A673 (cell line): ENCODE results near the gene CRISPLD2. TPM values are rescaled to one million over a fixed set of nuclear protein-coding genes. Genes with fewer than 3 reads are reported as not detected.

ENCODE experiments used
- BruUV-seq: library from RNA; stranded (reverse); fragments of 400-500 nt; replicated peaks from 2 replicates; lab custom pipeline; 2021; lab: Mats Ljungman, UMichigan
- CTCF ChIA-PET: fragments of 300-600 bp; sonication (Branson Sonifier 250); formaldehyde crosslinking; loops from one replicate; lab custom pipeline; 2022; ENCODE audit warnings: antibody characterized with exemption; lab: Charles Lee
- POLR2A ChIA-PET: fragments of 300-600 bp; sonication (Branson Sonifier 250); formaldehyde crosslinking; loops from one replicate; lab custom pipeline; 2022; ENCODE audit warnings: antibody characterized with exemption; ENCODE audit not compliant: low non-redundant PET; lab: Charles Lee
- DNase-seq: peaks from one replicate; pipeline ENCODE4 v3.0.0-alpha.2; 2015; ENCODE audit warnings: low spot score
- H3K27ac ChIP-seq: fragments of 200-600 bp; sonication (generic); 2 replicates; pipeline ENCODE4 v1.5.1; 2016; ENCODE audit warnings: mixed run types, low read depth, mild to moderate bottlenecking, mixed read lengths, antibody characterized with exemption, low read length; ENCODE audit not compliant: poor library complexity, severe bottlenecking
- H3K27me3 ChIP-seq: fragments of 200-600 bp; sonication (generic); replicated peaks from 2 replicates; pipeline ENCODE4 v1.6.1; 2017; ENCODE audit warnings: mixed run types, low read depth, mild to moderate bottlenecking, mixed read lengths, antibody characterized with exemption, low read length; ENCODE audit not compliant: insufficient read depth, poor library complexity
- H3K36me3 ChIP-seq: fragments of 200-600 bp; sonication (generic); 2 replicates; pipeline ENCODE4 v1.6.1; 2016; ENCODE audit warnings: mixed run types, mild to moderate bottlenecking, mixed read lengths, antibody characterized with exemption, low read length; ENCODE audit not compliant: insufficient read depth, poor library complexity, severe bottlenecking
- H3K4me1 ChIP-seq: fragments of 200-600 bp; sonication (generic); 2 replicates; pipeline ENCODE4 v1.6.1; 2017; ENCODE audit warnings: mixed run types, mild to moderate bottlenecking, mixed read lengths, antibody characterized with exemption, low read length; ENCODE audit not compliant: insufficient read depth, poor library complexity, severe bottlenecking
- H3K4me3 ChIP-seq: fragments of 200-600 bp; sonication (generic); 2 replicates; pipeline ENCODE4 v1.5.1; 2016; ENCODE audit warnings: low read depth, mixed run types, mild to moderate bottlenecking, mixed read lengths, low read length; ENCODE audit not compliant: poor library complexity, severe bottlenecking
- H3K9me3 ChIP-seq: fragments of 200-600 bp; sonication (generic); 2 replicates; pipeline ENCODE4 v1.6.1; 2016; ENCODE audit warnings: mixed run types, low read depth, mild to moderate bottlenecking, mixed read lengths, antibody characterized with exemption, low read length; ENCODE audit not compliant: poor library complexity, severe bottlenecking
- CTCF ChIP-seq: fragments of 300-800, 200-600 bp; sonication (generic); conservative IDR thresholded peaks from 2 replicates; pipeline ENCODE4 v1.5.1; 2017; ENCODE audit warnings: low read depth, mild to moderate bottlenecking, antibody characterized with exemption, low read length, moderate library complexity, mixed read lengths
- EZH2 ChIP-seq: fragments of 200-600 bp; sonication (generic); IDR thresholded peaks from 2 replicates; pipeline ENCODE4 v1.6.1; 2017; ENCODE audit warnings: borderline replicate concordance, low read depth, mild to moderate bottlenecking, mixed read lengths, antibody characterized with exemption, low read length; ENCODE audit not compliant: poor library complexity, severe bottlenecking
- intact Hi-C: fragments of 100-400 bp; cut with micrococcal nuclease; formaldehyde crosslinking; loops from one replicate; pipeline ENCODE4 v1.10.0; 2022; ENCODE audit not compliant: unreplicated experiment
- total RNA-seq: library from RNA; stranded (reverse); gene quantifications from 2 replicates; pipeline ENCODE4 v1.2.3, GENCODE V29; 2021

Gene CRISPLD2
- total RNA-seq, 1 experiment from 2014 or later = 0.32 TPM

GRCh38 chr16:84884246-84884595 is 64.4 kb downstream of the CRISPLD2 start:
- Histone ChIP-seq H3K9me3 (no peaks in the 10 kb centered on the region), H3K4me3 (no peak overlapping the region), H3K36me3 (no peaks in the 10 kb centered on the region), H3K27me3 (no peaks in the 10 kb centered on the region), H3K4me1 (no peaks in the 10 kb centered on the region), H3K27ac (no peak overlapping the region)
- intact Hi-C loops = no loop called here
- ChIA-PET POLR2A (no interaction called here), CTCF (no interaction called here)
- BruUV-seq = no TSS peak
- TF ChIP-seq EZH2 (no peak), CTCF (no peak)
- no peak for DNase-seq

DNA sequence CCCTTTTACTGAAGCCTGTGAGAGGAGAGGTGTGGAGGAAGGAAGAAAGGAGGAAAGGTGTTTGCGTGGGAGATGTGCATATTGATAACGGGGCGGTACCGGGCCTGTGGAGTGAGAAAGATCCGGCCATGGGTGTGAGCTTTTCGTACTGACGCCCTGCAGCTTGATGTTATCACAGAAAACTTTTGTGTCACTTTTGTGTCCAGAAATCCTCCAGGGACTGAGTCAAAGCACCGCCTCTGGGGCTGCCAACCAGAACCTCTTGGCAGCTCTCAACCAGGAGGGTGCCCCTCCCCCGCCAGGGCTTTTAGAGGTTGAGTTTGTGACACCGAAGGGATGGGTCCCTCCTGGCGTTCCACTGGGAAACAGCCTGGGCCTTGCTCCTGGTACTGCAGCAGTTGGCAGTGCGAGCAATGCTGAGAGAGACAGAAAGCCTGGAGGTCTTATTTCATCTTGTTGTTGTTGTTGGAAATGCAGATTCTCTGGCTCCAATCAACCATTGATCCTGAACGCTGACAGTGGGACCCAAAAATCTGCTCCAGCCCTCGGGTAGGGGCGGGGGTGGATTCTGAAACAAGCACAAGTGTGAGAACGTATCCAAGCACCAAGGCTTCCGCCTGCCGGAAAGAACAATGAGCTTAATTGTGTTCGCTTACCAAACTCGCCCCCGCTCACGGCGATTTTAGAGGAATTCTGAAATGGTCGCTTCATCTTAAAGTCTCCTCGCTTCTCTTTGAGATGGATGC is 65.0 kb downstream of the CRISPLD2 start:
- Histone ChIP-seq H3K36me3 (no peaks in the 10 kb centered on the region), H3K9me3 (no peaks in the 10 kb centered on the region), H3K27ac (no peak overlapping the region), H3K4me1 (no peaks in the 10 kb centered on the region), H3K4me3 (no peak overlapping the region), H3K27me3 (no peaks in the 10 kb centered on the region)
- no TSS peak for BruUV-seq
- intact Hi-C loops = no loop called here
- ChIA-PET POLR2A (no interaction called here), CTCF (no interaction called here)
- TF ChIP-seq CTCF (no peak), EZH2 (no peak)
- DNase-seq = no peak

DNA sequence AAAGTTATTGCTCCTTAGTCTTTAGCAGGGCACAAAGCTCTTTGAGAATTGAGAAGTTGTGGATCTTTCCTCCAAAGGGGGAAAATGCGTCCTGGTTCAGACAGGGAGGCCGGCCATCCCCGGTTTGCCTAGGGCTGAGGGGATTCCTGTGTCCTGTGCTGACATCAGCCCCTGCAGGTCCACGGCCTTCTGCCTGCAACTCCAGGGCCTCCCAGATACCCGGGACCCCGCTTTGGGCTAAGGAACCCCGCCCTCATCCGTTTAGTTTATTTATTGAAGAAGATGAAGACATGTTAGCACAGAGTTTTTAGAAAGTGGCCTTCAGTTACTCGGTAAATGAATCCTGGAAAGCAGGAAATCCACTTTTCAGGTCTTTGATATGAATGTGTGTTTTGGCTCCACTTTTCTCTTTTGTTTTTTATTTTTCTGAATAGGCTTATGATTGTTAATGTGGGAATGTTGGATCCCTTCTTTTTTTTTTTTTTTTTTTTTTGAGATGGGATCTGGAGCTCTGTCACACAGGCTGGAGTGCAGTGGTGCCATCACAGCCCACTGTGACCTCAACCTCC is 65.6 kb downstream of the CRISPLD2 start:
- no TSS peak for BruUV-seq
- Histone ChIP-seq H3K4me3 (no peak overlapping the region), H3K9me3 (no peaks in the 10 kb centered on the region), H3K27ac (no peak overlapping the region), H3K27me3 (no peaks in the 10 kb centered on the region), H3K4me1 (no peaks in the 10 kb centered on the region), H3K36me3 (no peaks in the 10 kb centered on the region)
- TF ChIP-seq EZH2 (no peak), CTCF (no peak)
- ChIA-PET CTCF (no interaction called here), POLR2A (no interaction called here)
- no peak for DNase-seq
- intact Hi-C loops = no loop called here
